Measurements from ENCODE around the gene SYCP3.

- TF ChIP-seq POLR2A (IDR thresholded peaks at IDR 0.05): no peak
- TF ChIP-seq CTCF (IDR thresholded peaks at IDR 0.05): no peak
- TF ChIP-seq EP300 (IDR thresholded peaks at IDR 0.05): no peak
- TF ChIP-seq POLR2AphosphoS5 (IDR thresholded peaks at IDR 0.05): no peak
Measured at GRCh38 chr12:101685092-101685491, 54.2 kb downstream of the SYCP3 start.

Measured in suprapubic skin (tissue), 4 donors.